Inflammatory macrophage treated with lipopolysaccharide for 4 hours (primary cell): ENCODE data around the gene OPN3.
A peak's percentile ranks its signal among the peaks of the same experiment; 100 is the strongest.

ENCODE experiments used
- DNase-seq: peaks from one replicate; pipeline ENCODE4 v3.0.0-alpha.2; 2020

OPN3 gene

GRCh38 chr1:241586905-241587512 is 53.2 kb downstream of the OPN3 start:
- DNase-seq = no peak

DNA sequence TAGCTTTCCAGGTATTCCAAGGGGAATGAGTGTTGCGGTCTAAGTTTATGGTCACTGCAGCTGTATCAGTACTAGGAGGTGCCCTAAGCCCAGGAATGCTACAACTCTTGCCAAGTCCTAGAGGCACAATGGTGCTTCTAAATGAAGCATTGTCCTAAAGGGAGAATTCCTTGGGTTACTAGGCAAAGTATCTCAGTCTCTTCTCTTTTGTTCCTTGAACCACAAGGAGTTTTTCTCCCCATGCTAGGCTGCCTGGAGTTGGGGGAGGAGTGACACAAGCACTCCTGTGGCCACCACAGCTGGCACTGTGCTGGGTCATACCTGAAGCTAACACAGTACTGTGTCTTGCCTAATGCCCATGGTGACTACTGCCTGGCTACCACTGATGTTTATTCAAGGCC is 57.2 kb downstream of the OPN3 start:
- DNase-seq = no peak

- peak; percentile 64 for DNase-seq
These were observed 60.7 kb downstream of the OPN3 start for GRCh38 chr1:241579434-241579833.

GRCh38 chr1:241574154-241574553 is 66.0 kb downstream of the OPN3 start:
- DNase-seq = peak; percentile 40

DNA sequence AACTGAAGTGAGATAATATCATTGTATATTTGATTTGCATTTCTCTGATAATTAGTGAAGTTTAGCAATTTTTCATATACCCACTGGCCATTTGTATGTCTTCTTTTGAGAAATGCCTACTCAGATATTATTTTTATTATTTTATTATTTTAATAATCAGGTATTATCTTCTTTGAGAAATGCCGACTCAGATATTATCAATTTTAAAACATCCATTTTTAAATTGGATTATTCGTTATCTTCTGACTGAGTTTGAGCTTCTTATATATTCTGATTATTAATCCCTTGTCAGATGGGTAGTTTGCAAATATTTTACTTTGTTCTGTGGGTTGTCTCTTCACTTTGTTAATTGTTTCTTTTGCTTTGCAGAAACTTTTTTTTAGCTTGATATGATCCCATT is 70.3 kb downstream of the OPN3 start:
- DNase-seq = no peak

- DNase-seq = no peak
These were observed 79.4 kb downstream of the OPN3 start for GRCh38 chr1:241560849-241561187.

DNA sequence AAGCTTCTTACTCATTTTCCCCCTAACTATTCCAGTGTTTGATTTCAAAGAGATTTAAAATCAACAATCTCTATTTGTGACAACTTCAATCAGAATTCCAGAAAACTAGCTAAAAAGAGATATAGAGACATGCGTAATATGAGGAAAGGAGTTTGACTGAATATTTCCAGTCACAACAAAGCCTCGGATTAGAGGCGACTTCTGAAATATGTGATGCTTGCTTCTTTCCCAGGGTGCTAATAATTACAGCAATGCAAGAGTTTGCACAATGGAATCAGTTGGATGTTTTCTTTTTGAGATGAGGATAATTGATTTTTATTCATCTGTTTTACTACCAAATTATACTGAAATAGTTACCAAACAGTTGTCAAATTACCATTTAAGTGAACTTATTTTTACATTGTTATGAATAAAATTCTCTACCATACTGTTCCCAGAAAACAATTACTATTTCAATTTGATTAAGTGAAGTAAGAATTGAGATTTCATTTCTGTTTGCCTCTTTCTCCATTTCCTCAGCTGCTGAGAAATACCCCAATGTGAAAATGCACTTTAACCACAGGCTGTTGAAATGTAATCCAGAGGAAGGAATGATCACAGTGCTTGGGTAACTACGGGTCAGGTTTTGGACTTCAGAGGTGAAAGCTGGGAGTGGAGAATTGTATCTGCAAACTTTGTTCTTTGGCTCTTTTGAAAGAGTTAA is 79.9 kb downstream of the OPN3 start:
- peak; percentile 88 for DNase-seq

- DNase-seq = no peak
These were observed 82.5 kb downstream of the OPN3 start for GRCh38 chr1:241557551-241558193.

GRCh38 chr1:241557031-241557430 is 83.1 kb downstream of the OPN3 start:
- DNase-seq = no peak

GRCh38 chr1:241555526-241555925 is 84.6 kb downstream of the OPN3 start:
- no peak for DNase-seq

DNA sequence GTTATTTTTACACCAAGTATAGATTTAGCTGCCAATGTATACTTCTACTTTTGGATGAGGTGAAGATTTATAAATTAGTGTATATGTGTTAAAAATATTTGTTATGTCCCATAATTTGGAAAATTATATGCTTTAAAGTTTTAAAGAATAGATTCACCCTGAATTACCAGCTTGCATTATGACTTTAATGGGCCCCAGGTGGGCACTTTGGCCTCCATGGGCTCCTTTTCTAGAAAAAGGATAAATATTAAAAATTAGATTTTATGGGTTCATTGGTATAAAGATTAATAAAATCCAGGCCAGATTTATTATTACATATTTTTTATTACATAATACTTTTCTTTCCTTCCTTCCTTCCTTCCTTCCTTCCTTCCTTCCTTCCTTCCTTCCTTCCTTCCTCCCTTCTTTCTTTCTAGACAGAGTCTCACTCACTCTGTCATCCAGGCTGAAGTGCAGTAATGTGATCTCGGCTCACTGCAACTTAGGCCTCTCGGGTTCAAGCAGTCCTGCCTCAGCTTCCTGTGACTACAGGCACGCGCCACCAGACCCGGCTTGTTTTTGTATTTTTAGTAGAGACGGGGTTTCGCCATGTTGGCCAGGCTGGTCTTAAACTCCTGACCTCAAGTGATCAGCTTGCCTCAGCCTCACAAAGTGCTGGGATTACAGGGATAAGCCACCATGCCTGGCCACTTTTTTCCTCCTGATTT is 86.1 kb downstream of the OPN3 start:
- no peak for DNase-seq

DNA sequence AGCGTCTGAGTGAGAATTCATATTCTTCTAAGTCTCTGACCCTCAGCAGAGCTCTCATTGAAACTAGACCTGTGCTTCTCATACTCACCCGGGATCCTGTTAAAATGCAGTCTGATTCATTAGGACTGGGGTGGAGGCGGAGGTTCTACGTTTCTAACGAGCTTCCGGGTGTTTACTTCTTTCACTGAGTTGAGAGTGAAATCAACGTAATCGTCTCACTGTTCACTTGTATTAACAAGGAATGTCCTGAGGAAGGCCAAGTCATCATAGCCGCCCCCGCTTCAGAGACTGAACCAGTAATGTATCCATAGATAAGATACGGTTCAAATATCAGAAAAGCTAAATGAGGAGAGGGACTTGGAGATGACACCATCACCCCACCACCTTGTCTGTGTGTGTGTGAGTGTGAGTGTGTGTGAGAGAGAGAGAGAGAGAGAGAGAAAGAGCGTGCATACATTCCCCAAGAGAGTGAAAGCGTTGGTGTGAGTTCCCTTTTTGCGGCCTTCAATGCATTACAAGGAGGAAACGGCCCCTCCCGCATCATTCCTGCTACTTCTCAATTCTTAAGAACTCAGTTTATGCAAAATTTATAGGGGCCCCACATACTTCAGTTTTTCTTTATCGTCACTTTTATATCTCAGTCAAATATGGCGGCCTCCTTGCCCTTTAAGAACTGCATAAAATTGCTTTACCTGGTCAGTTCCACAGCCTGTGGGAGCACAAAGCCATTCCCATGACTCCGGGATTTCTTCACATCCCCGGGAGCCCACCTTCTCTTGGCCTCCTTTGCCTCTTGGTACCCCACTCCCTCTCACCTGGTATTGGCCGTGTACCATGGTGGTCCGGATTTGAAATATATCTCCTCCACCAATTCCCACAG is 88.2 kb downstream of the OPN3 start:
- peak; percentile 97 for DNase-seq

DNA sequence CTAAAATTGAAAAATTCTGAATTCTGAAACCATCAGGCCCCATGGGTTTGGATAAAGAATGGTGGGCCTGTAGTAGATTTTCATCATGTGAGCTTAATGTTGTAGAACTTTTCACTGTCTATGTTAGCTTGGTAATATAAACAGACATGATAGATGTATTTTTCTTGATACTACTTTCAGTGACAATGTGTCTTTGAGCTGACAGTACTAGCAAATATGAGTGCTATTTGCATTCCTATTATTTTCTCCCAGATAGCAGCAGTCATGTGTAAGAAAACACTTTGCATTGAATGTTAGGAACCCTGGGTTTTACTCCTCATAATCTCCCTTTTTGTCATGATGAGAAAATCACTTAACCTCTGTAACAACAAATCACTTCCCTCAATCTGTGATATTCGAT is 89.9 kb downstream of the OPN3 start:
- DNase-seq = no peak

GRCh38 chr1:241548008-241548407 is 92.2 kb downstream of the OPN3 start:
- DNase-seq = no peak
